HG03066 (cell line): Measurements from ENCODE around the gene CDKL4.
A peak's percentile ranks its signal among the peaks of the same experiment; 100 is the strongest.
"Not testable (repeated sequence)": the region's sequence is repeated elsewhere in the genome, so short reads cannot be mapped to it uniquely, and the experiment has no call there.

ENCODE experiments used
- ATAC-seq: cut with Tn5 transposase; IDR thresholded peaks from one replicate; pipeline ENCODE4 v1.9.1; 2021; ENCODE audit warnings: low read depth; ENCODE audit not compliant: unreplicated experiment

Gene CDKL4

GRCh38 chr2:39243469-39244123 is at the start of gene CDKL4:
Gene CDKL4 (minus strand): TSS chr2:39243970.
- ATAC-seq: no peak

GRCh38 chr2:39290433-39290832 is 46.7 kb upstream of the CDKL4 start:
- ATAC-seq: no peak

GRCh38 chr2:39289609-39290008 is 45.8 kb upstream of the CDKL4 start:
- no peak for ATAC-seq

- ATAC-seq: no peak
Measured at GRCh38 chr2:39283561-39283960, 39.8 kb upstream of the CDKL4 start.

GRCh38 chr2:39281391-39281790 is 37.6 kb upstream of the CDKL4 start:
- no peak for ATAC-seq

GRCh38 chr2:39275016-39275415 is 31.2 kb upstream of the CDKL4 start:
- ATAC-seq: no peak

- ATAC-seq: no peak
Measured at GRCh38 chr2:39269941-39270340, 26.2 kb upstream of the CDKL4 start.

- no peak for ATAC-seq
Measured at GRCh38 chr2:39266916-39267434, 23.2 kb upstream of the CDKL4 start.

GRCh38 chr2:39266139-39266805 is 22.5 kb upstream of the CDKL4 start:
- ATAC-seq: peak; percentile 68

- no peak for ATAC-seq
Measured at GRCh38 chr2:39265315-39265714, 21.5 kb upstream of the CDKL4 start.

- ATAC-seq: peak; percentile 75
Measured at GRCh38 chr2:39264733-39265132, 21.0 kb upstream of the CDKL4 start.

GRCh38 chr2:39260087-39260486 is 16.3 kb upstream of the CDKL4 start:
- ATAC-seq: no peak

GRCh38 chr2:39256040-39256439 is 12.3 kb upstream of the CDKL4 start:
- ATAC-seq: no peak

- no peak for ATAC-seq
Measured at GRCh38 chr2:39252888-39253518, 9.2 kb upstream of the CDKL4 start.

GRCh38 chr2:39247512-39248043 is 3.8 kb upstream of the CDKL4 start:
- ATAC-seq: no peak

- no peak for ATAC-seq
Measured at GRCh38 chr2:39246382-39246980, 2.7 kb upstream of the CDKL4 start.

- ATAC-seq: not testable (repeated sequence)
Measured at GRCh38 chr2:39244963-39245625, 1.3 kb upstream of the CDKL4 start.

GRCh38 chr2:39244241-39244862 is 582 bp upstream of the CDKL4 start:
- ATAC-seq: not testable (repeated sequence)

GRCh38 chr2:39241588-39241987 is 2.2 kb downstream of the CDKL4 start:
- no peak for ATAC-seq

- ATAC-seq: no peak
Measured at GRCh38 chr2:39240758-39241157, 3.0 kb downstream of the CDKL4 start.
